Muscle of leg (tissue), 11 donors: ENCODE measurements around the gene RPRD1B. TPM values are rescaled to one million over a fixed set of nuclear protein-coding genes. Genes with fewer than 3 reads are reported as not detected.

Experiments used
- DNase-seq: peaks from one replicate; pipeline ENCODE4 v3.0.0; 2013
- H3K27ac ChIP-seq: one replicate; pipeline ENCODE4 v1.5.1; 2013; ENCODE audit warnings: mild to moderate bottlenecking, low read length, control low read depth
- H3K27me3 ChIP-seq: one replicate; pipeline ENCODE4 v1.6.1; 2013; ENCODE audit warnings: low read length; ENCODE audit not compliant: control insufficient read depth, insufficient read depth
- H3K36me3 ChIP-seq: one replicate; pipeline ENCODE4 v1.6.1; 2013; ENCODE audit warnings: low read length; ENCODE audit not compliant: control insufficient read depth, insufficient read depth
- H3K4me1 ChIP-seq: one replicate; pipeline ENCODE4 v1.6.1; 2013; ENCODE audit warnings: low read length; ENCODE audit not compliant: control insufficient read depth, insufficient read depth
- H3K4me3 ChIP-seq: one replicate; pipeline ENCODE4 v1.5.1; 2013; ENCODE audit warnings: low read length, control low read depth
- H3K9me3 ChIP-seq: replicated peaks from 2 replicates; pipeline ENCODE4 v1.6.1; 2013; ENCODE audit warnings: low read depth, low read length; ENCODE audit not compliant: control insufficient read depth
- WGBS: methylation state at CpG from one replicate; pipeline ENCODE4 v1.1.5; 2013; ENCODE audit warnings: missing lambda C conversion rate; ENCODE audit not compliant: insufficient coverage; 5-methylcytosine and 5-hydroxymethylcytosine counted together
- polyA plus RNA-seq, 8 donors: library from polyadenylated mRNA; unstranded; fragments of 120-200 nt; gene quantifications; one replicate each; pipeline versions ENCODE4 v1.2.1 to v1.2.3, GENCODE V29; 2013; ENCODE audit warnings: inconsistent platforms in 1 of 8, low replicate concordance in 1 of 8; ENCODE audit not compliant: insufficient read length in 8 of 8, insufficient read depth in 1 of 8
- total RNA-seq: library from RNA; stranded (reverse); fragments of 120-200 nt; gene quantifications from one replicate; pipeline ENCODE4 v1.2.4, GENCODE V29; 2013

The RPRD1B gene
- total and polyA plus RNA-seq, 9 donors: 18.9 to 30.4 (median 24.0) TPM

DNA sequence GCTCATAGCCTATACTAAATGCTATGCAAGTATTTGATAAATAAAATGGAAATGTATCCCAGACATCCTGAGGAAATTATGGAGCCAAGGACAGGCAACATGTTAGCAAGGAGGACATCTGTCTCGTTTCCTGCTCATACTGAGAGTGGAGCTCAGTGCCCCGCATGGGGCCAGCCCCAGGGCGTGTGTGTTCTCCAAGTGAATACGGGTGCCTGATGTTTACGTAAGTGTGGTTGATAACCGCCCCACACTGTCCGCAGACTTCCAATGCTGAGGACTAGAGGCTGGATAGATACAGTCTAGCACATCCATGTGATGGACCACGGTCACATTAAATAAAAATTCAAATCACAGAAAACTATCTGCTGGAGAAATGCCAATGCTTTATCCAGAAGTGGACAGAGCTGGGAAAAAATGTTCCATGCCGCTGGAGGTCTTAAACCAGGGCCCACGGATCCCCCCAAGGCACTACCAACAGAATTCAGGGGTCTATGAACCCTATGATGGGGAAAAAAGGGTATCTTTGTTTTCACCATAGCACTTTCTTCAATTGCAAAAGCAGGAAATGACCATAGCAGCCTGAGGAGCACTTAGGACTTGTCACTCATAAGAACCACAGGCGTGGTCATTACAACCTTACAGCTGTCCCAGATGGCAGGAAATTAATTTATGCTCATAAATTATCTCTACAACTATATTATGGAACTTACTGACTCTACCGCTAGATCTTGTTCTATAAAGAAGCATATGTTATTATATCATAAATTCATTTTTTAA, 106.6 kb downstream of the RPRD1B start:
- no peak overlapping the region for H3K4me3 ChIP-seq
- no peaks in the 10 kb centered on the region for H3K9me3 ChIP-seq
- peak overlapping the region; percentile 71 for H3K27ac ChIP-seq
- peaks cover 2% of the 10 kb centered on the region for H3K36me3 ChIP-seq
- H3K4me1 ChIP-seq: peaks cover 37% of the 10 kb centered on the region
- H3K27me3 ChIP-seq: no peaks in the 10 kb centered on the region
- no peak for DNase-seq
- WGBS: 13% methylated on average over 2 of the region's 12 CpGs

DNA sequence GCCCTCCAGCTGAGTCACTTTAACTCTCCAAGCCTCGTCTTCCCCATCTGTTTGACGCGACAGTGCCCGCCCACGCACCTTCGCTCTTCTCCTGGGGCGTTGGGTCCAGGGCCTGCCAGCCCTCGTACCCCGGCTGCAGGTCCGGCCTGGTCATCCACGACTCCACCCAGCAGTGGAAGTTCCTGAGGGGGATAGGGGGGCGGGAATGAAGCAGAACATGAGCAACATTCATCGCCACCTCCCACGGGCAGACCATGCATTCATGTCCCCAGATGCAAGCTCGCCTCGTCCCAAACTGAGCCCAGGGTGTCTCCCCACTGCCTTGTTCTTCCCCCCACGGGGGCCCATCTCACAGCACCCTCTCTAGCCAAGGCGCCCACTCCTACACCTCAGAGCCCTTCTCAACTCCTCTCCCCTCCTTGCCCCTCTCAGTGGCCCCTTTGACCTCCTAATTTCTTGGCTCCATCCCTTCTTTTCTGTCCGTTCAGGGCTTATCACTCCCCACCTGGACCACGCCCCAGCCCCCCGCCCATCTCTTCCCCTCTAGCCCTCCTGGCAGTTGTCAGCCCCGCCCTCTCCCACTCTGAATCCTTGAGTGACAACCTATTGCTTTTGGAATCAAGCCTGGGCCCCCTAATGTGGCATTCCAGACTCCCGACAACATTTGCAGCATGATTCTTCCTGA, 107.8 kb downstream of the RPRD1B start:
- 65% methylated on average over 12 of the region's 23 CpGs for WGBS
- no peak overlapping the region for H3K27ac ChIP-seq
- H3K9me3 ChIP-seq: no peaks in the 10 kb centered on the region
- no peak for DNase-seq
- no peak overlapping the region for H3K4me3 ChIP-seq
- H3K4me1 ChIP-seq: peaks cover 37% of the 10 kb centered on the region
- H3K27me3 ChIP-seq: no peaks in the 10 kb centered on the region
- peaks cover 2% of the 10 kb centered on the region for H3K36me3 ChIP-seq

Other genes with a start within 250 kb of the RPRD1B start
- 2.4 TPM for gene VSTM2L, start 130.6 kb upstream of the RPRD1B start, total RNA-seq
- gene VSTM2L, start 130.6 kb upstream of the RPRD1B start, polyA plus RNA-seq: 1 to 10 TPM; 1.6 to 7.1 (median 3.1) TPM
- 14.1 TPM for gene TTI1, start 290 bp upstream of the RPRD1B start, total RNA-seq
- 10 to 100 TPM; 13.5 to 20.4 (median 15.2) TPM for gene TTI1, start 290 bp upstream of the RPRD1B start, polyA plus RNA-seq
- 10.1 TPM for gene TGM2, start 131.5 kb downstream of the RPRD1B start, total RNA-seq
- 10 to 100 TPM; 10.9 to 40.9 (median 14.7) TPM for gene TGM2, start 131.5 kb downstream of the RPRD1B start, polyA plus RNA-seq
- 8.7 TPM for gene KIAA1755, start 227.0 kb downstream of the RPRD1B start, total RNA-seq
- 10 to 100 TPM in 4 of 8 donors, 1 to 10 TPM in 4; 5.0 to 19.6 (median 10.4) TPM for gene KIAA1755, start 227.0 kb downstream of the RPRD1B start, polyA plus RNA-seq